Ammon's horn (tissue), 1 donor: ENCODE results near the gene ITLN2.
"Not testable (repeated sequence)": the region's sequence is repeated elsewhere in the genome, so short reads cannot be mapped to it uniquely, and the experiment has no call there.

ENCODE experiments used
- DNase-seq: peaks from one replicate; pipeline ENCODE4 v3.0.0-alpha.2; 2016; ENCODE audit warnings: low spot score

Gene ITLN2

GRCh38 chr1:160953030-160953429 lies 1.6 kb downstream of the ITLN2 start:
- DNase-seq, result no peak

- no peak for DNase-seq
These were observed 2.5 kb downstream of the ITLN2 start for GRCh38 chr1:160952129-160952510.

- peak; percentile 78 for DNase-seq
These were observed 3.0 kb downstream of the ITLN2 start for GRCh38 chr1:160951443-160952128.

GRCh38 chr1:160950657-160951056 lies 4.0 kb downstream of the ITLN2 start:
- DNase-seq, result no peak

GRCh38 chr1:160949881-160950280 lies 4.7 kb downstream of the ITLN2 start:
- DNase-seq, result no peak

- not testable (repeated sequence) for DNase-seq
These were observed 5.3 kb downstream of the ITLN2 start for GRCh38 chr1:160949216-160949880.

GRCh38 chr1:160947174-160947759 lies 7.3 kb downstream of the ITLN2 start:
- not testable (repeated sequence) for DNase-seq

- not testable (repeated sequence) for DNase-seq
These were observed 8.7 kb downstream of the ITLN2 start for GRCh38 chr1:160945881-160946280.

- DNase-seq, result no peak
These were observed 9.5 kb downstream of the ITLN2 start for GRCh38 chr1:160945079-160945478.

- DNase-seq, result no peak
These were observed 11.7 kb downstream of the ITLN2 start for GRCh38 chr1:160942926-160943325.

GRCh38 chr1:160936666-160937065 lies 17.9 kb downstream of the ITLN2 start:
- DNase-seq, result not testable (repeated sequence)

- no peak for DNase-seq
These were observed 18.9 kb downstream of the ITLN2 start for GRCh38 chr1:160935527-160936258.

- not testable (repeated sequence) for DNase-seq
These were observed 21.3 kb downstream of the ITLN2 start for GRCh38 chr1:160933305-160933704.

GRCh38 chr1:160925652-160926244 lies 28.9 kb downstream of the ITLN2 start:
- DNase-seq, result peak; percentile 8

- DNase-seq, result no peak
These were observed 29.6 kb downstream of the ITLN2 start for GRCh38 chr1:160924791-160925651.

GRCh38 chr1:160916666-160917065 lies 37.9 kb downstream of the ITLN2 start:
- no peak for DNase-seq

GRCh38 chr1:160913229-160913628 lies 41.4 kb downstream of the ITLN2 start:
- DNase-seq, result not testable (repeated sequence)

- DNase-seq, result no peak
These were observed 42.7 kb downstream of the ITLN2 start for GRCh38 chr1:160911925-160912324.

GRCh38 chr1:160911441-160911840 lies 43.2 kb downstream of the ITLN2 start:
- no peak for DNase-seq

GRCh38 chr1:160910170-160910750 lies 44.3 kb downstream of the ITLN2 start:
- DNase-seq, result no peak

- no peak for DNase-seq
These were observed 46.6 kb downstream of the ITLN2 start for GRCh38 chr1:160907976-160908375.
